ENCODE data around the gene TRIM66.

Gene TRIM66

DNA sequence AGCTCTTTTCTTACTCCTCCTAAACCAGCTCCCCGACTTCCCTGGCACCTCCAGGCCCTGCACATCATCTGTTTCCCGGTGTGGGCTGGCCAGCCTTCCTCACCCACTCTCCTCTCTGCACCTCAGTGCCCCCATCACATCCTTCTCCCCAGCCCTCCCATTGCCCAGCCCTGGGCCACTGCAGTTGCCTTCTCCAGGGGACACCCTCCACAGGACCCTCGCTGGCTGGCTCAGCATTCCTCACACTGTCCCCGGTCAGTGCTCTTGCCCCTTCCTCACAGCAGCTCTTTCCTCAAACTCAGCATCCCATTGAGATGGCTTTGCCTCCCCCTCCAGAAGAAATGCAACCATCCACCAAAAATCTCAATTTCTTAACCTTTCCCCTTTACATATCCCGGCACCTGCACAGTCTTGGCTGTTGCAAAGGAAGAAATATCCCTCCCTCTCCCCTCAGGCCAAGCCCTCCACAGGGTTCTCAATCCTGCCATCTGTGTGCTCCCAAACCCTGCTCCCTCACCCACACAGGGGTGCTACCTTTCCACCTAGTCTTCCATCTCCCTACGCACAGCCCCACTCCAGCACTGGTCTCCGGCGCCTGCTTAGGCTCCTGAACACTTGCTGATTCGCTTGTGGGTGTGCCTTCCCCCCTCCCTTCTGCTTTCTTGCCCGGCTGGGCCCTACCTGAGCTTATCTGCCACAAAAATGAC lies 19.6 kb upstream of the TRIM66 start:
- no peak for DNase-seq (ENCODE audit: low read depth)
- H3K4me3 ChIP-seq (replicated peaks; ENCODE audit: low read depth, low read length): no peak overlapping the region
- no peak for TF ChIP-seq CTCF (IDR thresholded peaks at IDR 0.05; ENCODE audit: low read length, missing control alignments)

DNA sequence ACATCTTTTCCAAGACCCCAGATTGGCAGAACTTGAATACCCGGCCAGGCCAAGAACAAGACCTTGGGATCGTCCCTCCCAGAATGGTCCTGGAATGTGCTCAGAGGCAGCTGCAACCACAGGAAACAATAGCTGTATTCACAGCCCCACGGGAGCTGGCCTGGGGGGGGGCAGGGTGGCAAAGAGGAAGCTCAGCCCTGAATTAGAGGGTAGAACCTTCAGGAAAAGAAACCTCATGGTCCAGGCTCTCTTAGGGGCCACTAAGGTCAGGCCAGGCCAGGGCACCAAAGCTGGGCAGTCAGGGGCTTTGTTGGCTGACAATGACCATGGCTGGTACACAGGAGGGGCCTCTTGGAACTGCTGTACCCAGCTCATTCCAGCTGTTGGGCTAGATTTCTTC lies 17.4 kb upstream of the TRIM66 start:
- peak; percentile 73 for DNase-seq (ENCODE audit: low read depth)
- no peak overlapping the region for H3K4me3 ChIP-seq (replicated peaks; ENCODE audit: low read depth, low read length)
- no peak for TF ChIP-seq CTCF (IDR thresholded peaks at IDR 0.05; ENCODE audit: low read length, missing control alignments)

DNA sequence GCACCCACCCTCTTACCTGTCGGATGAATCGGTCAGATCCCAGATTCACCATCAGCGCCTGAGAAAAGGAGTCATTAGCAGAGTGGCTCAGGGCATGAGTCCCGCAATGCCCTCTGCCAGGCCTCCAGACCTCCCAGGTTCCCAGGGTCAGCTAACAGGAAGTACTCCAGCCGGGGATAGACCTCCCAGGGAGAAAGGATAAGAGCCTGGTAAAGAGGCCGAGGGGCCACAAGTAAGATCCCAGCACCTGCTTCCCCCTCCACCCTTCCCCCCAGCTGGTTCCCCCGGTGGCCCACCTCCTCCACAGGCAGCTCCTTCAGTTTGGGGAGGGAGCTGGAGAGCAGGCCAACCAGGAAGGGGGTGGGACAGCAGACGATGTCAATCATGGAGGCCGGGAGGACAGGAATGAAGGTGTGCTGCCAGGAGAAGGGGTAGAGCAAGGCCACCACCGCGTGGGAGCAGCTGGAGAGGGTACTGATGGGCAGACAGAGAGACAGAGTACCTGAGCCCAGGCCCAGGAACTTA lies 16.5 kb upstream of the TRIM66 start:
- DNase-seq (ENCODE audit: low read depth): no peak
- no peak overlapping the region for H3K4me3 ChIP-seq (replicated peaks; ENCODE audit: low read depth, low read length)
- TF ChIP-seq CTCF (IDR thresholded peaks at IDR 0.05; ENCODE audit: low read length, missing control alignments): no peak

DNA sequence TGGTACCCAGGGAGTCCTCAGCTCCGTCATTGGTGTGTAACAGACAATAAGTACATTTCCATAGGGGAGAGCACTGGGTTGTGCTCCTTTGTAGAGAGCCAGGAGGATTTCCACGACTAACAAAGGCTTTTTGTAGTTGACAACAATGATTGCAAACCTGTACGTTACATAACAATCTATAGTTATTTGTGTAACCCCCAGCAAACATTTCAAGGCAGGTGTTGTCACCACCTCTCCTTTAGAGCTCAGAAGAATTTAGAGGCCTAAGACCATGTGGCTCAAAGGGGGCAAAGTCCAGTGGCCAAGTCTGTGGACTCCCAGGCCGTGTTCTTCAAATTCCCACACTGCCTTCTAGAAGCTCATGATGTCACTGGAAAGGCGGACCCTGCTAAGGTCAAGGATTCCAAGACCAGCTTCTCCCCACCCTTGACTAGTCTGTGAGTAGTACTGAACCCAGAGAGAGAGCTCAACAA lies 15.9 kb upstream of the TRIM66 start:
- no peak overlapping the region for H3K4me3 ChIP-seq (replicated peaks; ENCODE audit: low read depth, low read length)
- TF ChIP-seq CTCF (IDR thresholded peaks at IDR 0.05; ENCODE audit: low read length, missing control alignments): no peak
- DNase-seq (ENCODE audit: low read depth): no peak

DNA sequence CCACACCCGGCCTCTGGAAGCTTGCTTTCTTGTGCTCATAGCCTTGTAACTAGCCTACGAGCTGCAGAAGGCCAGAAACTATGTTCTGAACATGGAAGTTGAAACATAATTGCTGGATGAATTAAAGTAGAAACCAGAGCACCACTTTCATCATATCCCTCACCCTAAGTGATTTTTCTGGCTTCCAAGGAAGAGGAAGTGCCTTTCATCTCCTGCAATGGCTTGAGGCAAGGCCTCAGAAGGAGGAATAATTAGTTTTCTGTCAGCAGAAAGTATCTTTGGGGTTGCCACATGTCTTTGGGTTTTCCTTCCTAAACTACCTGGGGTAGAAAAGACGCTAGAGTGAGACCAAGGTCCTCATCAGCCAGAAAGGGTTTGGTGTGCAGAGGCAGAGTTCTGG lies 14.6 kb upstream of the TRIM66 start:
- no peak overlapping the region for H3K4me3 ChIP-seq (replicated peaks; ENCODE audit: low read depth, low read length)
- TF ChIP-seq CTCF (IDR thresholded peaks at IDR 0.05; ENCODE audit: low read length, missing control alignments): no peak
- DNase-seq (ENCODE audit: low read depth): no peak

GRCh38 chr11:8694137-8694536 lies 11.7 kb upstream of the TRIM66 start:
- no peak for TF ChIP-seq CTCF (IDR thresholded peaks at IDR 0.05; ENCODE audit: low read length, missing control alignments)
- no peak for DNase-seq (ENCODE audit: low read depth)
- no peak overlapping the region for H3K4me3 ChIP-seq (replicated peaks; ENCODE audit: low read depth, low read length)

DNA sequence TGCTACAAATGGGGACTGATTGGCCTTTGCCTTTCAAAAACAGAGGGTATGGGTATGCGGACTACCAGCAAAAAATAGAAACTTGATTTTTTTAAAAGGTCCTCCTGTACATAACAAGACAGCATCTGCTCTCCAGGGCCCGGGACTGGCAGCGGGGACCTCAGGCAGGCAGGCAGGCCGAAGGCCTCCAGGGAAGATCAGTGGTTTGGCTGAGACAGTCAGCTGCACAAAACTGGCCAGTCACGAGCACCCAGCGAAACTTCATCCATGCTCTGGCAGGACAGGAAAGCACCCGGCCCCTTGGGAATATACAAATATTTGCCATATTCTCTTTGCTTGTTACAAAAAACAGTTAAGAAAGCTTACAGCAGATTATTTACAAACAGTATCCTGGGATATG lies 11.1 kb upstream of the TRIM66 start:
- H3K4me3 ChIP-seq (replicated peaks; ENCODE audit: low read depth, low read length): no peak overlapping the region
- DNase-seq (ENCODE audit: low read depth): no peak
- TF ChIP-seq CTCF (IDR thresholded peaks at IDR 0.05; ENCODE audit: low read length, missing control alignments): no peak

Measured in fibroblast of pulmonary artery (primary cell).